HS-27A (cell line): ENCODE results near the gene LAMP2.
"Not testable (repeated sequence)": the region's sequence is repeated elsewhere in the genome, so short reads cannot be mapped to it uniquely, and the experiment has no call there.

Experiments used
- DNase-seq: peaks from one replicate; pipeline ENCODE4 v3.0.0-alpha.2; 2012; ENCODE audit warnings: low read depth, missing footprints

Gene LAMP2

GRCh38 chrX:120468825-120469525, at the start of gene LAMP2:
Gene LAMP2, minus strand, starts transcription at chrX:120469296. Its CDS starts 127 bp downstream, at chrX:120469169.
- peak; percentile 59 for DNase-seq

- DNase-seq, result peak; percentile 60
These were observed 48.8 kb upstream of the LAMP2 start for GRCh38 chrX:120517936-120518335.

GRCh38 chrX:120514236-120514635, 45.1 kb upstream of the LAMP2 start:
- DNase-seq, result no peak

- no peak for DNase-seq
These were observed 43.5 kb upstream of the LAMP2 start for GRCh38 chrX:120512627-120513026.

- no peak for DNase-seq
These were observed 43.1 kb upstream of the LAMP2 start for GRCh38 chrX:120512222-120512621.

- DNase-seq, result no peak
These were observed 35.5 kb upstream of the LAMP2 start for GRCh38 chrX:120504569-120504968.

- no peak for DNase-seq
These were observed 30.4 kb upstream of the LAMP2 start for GRCh38 chrX:120499301-120500072.

- not testable (repeated sequence) for DNase-seq
These were observed 21.0 kb upstream of the LAMP2 start for GRCh38 chrX:120490119-120490518.

GRCh38 chrX:120486786-120487185, 17.7 kb upstream of the LAMP2 start:
- DNase-seq, result no peak

GRCh38 chrX:120485638-120486520, 16.8 kb upstream of the LAMP2 start:
- DNase-seq, result peak; percentile 54

- DNase-seq, result peak; percentile 7
These were observed 16.2 kb upstream of the LAMP2 start for GRCh38 chrX:120485315-120485637.

- DNase-seq, result no peak
These were observed 8.4 kb upstream of the LAMP2 start for GRCh38 chrX:120477453-120477852.

- no peak for DNase-seq
These were observed 7.6 kb upstream of the LAMP2 start for GRCh38 chrX:120476714-120477113.

- DNase-seq, result not testable (repeated sequence)
These were observed 6.4 kb upstream of the LAMP2 start for GRCh38 chrX:120475447-120475846.

GRCh38 chrX:120474085-120474484, 5.0 kb upstream of the LAMP2 start:
- DNase-seq, result no peak

- DNase-seq, result not testable (repeated sequence)
These were observed 561 bp upstream of the LAMP2 start for GRCh38 chrX:120469657-120470056.

GRCh38 chrX:120468479-120468824, 644 bp downstream of the LAMP2 start:
- no peak for DNase-seq

- no peak for DNase-seq
These were observed 1.0 kb downstream of the LAMP2 start for GRCh38 chrX:120468071-120468470.

GRCh38 chrX:120464411-120464810, 4.7 kb downstream of the LAMP2 start:
- DNase-seq, result no peak

- DNase-seq, result no peak
These were observed 5.9 kb downstream of the LAMP2 start for GRCh38 chrX:120463241-120463640.

GRCh38 chrX:120462370-120462769, 6.7 kb downstream of the LAMP2 start:
- DNase-seq, result no peak

GRCh38 chrX:120459309-120459708, 9.8 kb downstream of the LAMP2 start:
- no peak for DNase-seq

- DNase-seq, result no peak
These were observed 11.3 kb downstream of the LAMP2 start for GRCh38 chrX:120457766-120458180.
